Keratinocyte (primary cell): Measurements from ENCODE around the gene UPK1A.

Experiments used
- EZH2 ChIP-seq: IDR thresholded peaks from one replicate; pipeline ENCODE4 v1.6.1; 2012; ENCODE audit warnings: inconsistent platforms, mild to moderate bottlenecking, low read length, moderate library complexity
- TF ChIP-seq, protein P1 (sequence below), 3 experiments: IDR thresholded peaks in 1 of 3; conservative IDR thresholded peaks in 1 of 3; optimal IDR thresholded peaks in 1 of 3; 2 replicates in 2 of 3; 3 replicates in 1 of 3; pipeline versions ENCODE3 to v1.5.1; 2011; ENCODE audit warnings: low read length in 3 of 3, mild to moderate bottlenecking in 3 of 3, moderate library complexity in 2 of 3, control low read depth in 1 of 3, inconsistent platforms in 1 of 3; ENCODE audit not compliant: insufficient read depth in 2 of 3; ENCODE audit errors: extremely low read depth in 1 of 3

GRCh38 chr19:35713904-35714495 is 47.7 kb downstream of the UPK1A start:
- TF ChIP-seq, protein P1, sequence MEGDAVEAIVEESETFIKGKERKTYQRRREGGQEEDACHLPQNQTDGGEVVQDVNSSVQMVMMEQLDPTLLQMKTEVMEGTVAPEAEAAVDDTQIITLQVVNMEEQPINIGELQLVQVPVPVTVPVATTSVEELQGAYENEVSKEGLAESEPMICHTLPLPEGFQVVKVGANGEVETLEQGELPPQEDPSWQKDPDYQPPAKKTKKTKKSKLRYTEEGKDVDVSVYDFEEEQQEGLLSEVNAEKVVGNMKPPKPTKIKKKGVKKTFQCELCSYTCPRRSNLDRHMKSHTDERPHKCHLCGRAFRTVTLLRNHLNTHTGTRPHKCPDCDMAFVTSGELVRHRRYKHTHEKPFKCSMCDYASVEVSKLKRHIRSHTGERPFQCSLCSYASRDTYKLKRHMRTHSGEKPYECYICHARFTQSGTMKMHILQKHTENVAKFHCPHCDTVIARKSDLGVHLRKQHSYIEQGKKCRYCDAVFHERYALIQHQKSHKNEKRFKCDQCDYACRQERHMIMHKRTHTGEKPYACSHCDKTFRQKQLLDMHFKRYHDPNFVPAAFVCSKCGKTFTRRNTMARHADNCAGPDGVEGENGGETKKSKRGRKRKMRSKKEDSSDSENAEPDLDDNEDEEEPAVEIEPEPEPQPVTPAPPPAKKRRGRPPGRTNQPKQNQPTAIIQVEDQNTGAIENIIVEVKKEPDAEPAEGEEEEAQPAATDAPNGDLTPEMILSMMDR (optimal IDR thresholded peaks at IDR 0.05 in 1 of 3, IDR thresholded peaks at IDR 0.05 in 1 of 3, conservative IDR thresholded peaks at IDR 0.05 in 1 of 3; ENCODE audit: extremely low read depth in 1 of 3, insufficient read depth in 2 of 3, low read length in 3 of 3): no peak
- no peak for TF ChIP-seq EZH2
